Dendritic cell treated with granulocyte-macrophage colony-stimulating factor and Interleukin-4, amounts not matched to agents 40 ng/mL and 50 ng/mL, for 4 days (primary cell): ENCODE data around the gene ZCCHC3.

Source experiments
- H3K27ac Mint-ChIP-seq: one replicate; pipeline ENCODE4 v1.8.0; 2022; ENCODE audit warnings: mild to moderate bottlenecking, mixed read lengths
- H3K27me3 Mint-ChIP-seq: one replicate; pipeline ENCODE4 v1.8.0; 2022; ENCODE audit warnings: mild to moderate bottlenecking, mixed read lengths
- H3K36me3 Mint-ChIP-seq: one replicate; pipeline ENCODE4 v1.8.0; 2022; ENCODE audit warnings: low read depth, mixed read lengths
- H3K4me1 Mint-ChIP-seq: one replicate; pipeline ENCODE4 v1.8.0; 2022; ENCODE audit warnings: low read depth, mixed read lengths
- H3K4me3 Mint-ChIP-seq: one replicate; pipeline ENCODE4 v1.8.0; 2022; ENCODE audit warnings: mild to moderate bottlenecking, moderate library complexity, mixed read lengths
- H3K9me3 Mint-ChIP-seq: one replicate; pipeline ENCODE4 v1.8.0; 2022; ENCODE audit warnings: mixed read lengths
- intact Hi-C: fragments of 100-400 bp; cut with micrococcal nuclease; formaldehyde crosslinking; loops from one replicate; pipeline ENCODE4 v1.15.0; 2022

Gene ZCCHC3

GRCh38 chr20:272718-273117 lies 24.7 kb upstream of the ZCCHC3 start:
- Mint-ChIP-seq H3K36me3 (peaks cover 29% of the 10 kb centered on the region), H3K4me1 (peaks cover 5% of the 10 kb centered on the region), H3K27ac (no peak overlapping the region), H3K4me3 (no peak overlapping the region), H3K27me3 (peaks cover 1% of the 10 kb centered on the region), H3K9me3 (no peaks in the 10 kb centered on the region)
- intact Hi-C loops: loop anchor here (10.0 kb wide), 1 partner anchor 62 kb away; no protein-coding TSS in a partner anchor

DNA sequence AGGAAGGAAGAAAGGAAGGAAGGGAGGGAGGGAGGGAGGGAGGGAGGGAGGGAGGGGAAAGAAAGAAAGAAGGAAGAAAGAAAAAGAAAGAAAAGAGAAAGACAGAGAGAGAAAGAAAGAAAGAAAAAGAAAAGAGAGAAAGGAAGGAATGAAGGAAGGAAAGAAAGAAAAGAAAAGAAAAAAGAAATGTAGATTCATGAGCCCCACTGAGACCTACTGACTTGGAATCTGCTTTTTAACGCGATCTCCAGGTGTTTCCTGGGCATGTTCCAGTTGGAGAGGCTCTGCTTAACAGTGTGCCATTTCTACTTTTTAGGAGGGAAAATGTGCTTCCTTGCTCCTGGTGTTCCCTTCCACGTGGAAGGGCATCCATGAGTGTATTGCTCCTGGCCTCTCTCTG lies 23.5 kb upstream of the ZCCHC3 start:
- Mint-ChIP-seq H3K9me3 (peaks cover 5% of the 10 kb centered on the region), H3K4me3 (no peak overlapping the region), H3K4me1 (peaks cover 5% of the 10 kb centered on the region), H3K27ac (no peak overlapping the region), H3K36me3 (peaks cover 41% of the 10 kb centered on the region), H3K27me3 (no peaks in the 10 kb centered on the region)
- intact Hi-C loops: loop anchor here (10.0 kb wide), 1 partner anchor 61 kb away; no protein-coding TSS in a partner anchor

DNA sequence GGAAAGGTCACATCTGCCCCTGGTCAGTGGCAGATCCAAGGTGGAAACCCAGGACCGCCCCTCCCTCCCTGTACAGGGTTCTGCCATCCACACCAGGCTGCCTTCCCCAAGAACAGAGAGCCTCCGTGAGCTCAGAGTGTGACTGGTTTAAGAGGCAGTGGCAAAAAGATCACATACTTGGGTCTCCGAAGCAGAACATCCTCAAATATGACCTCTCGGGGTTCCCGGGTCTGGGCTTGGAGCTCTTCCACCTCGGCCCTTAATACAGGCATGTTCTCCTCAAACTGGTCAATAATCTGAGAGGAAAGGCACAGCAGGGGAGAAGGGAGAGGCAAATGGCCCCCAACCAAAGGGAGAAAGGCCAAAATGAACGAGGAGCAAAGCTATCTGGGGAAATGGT lies 21.6 kb upstream of the ZCCHC3 start:
- Mint-ChIP-seq H3K9me3 (peaks cover 5% of the 10 kb centered on the region), H3K4me3 (no peak overlapping the region), H3K4me1 (peaks cover 5% of the 10 kb centered on the region), H3K36me3 (peaks cover 41% of the 10 kb centered on the region), H3K27ac (no peak overlapping the region), H3K27me3 (no peaks in the 10 kb centered on the region)
- intact Hi-C loops: loop anchor here (10.0 kb wide), 1 partner anchor 59 kb away; no protein-coding TSS in a partner anchor

- intact Hi-C loops: loop anchor here (10.0 kb wide), 1 partner anchor 58 kb away; no protein-coding TSS in a partner anchor
- Mint-ChIP-seq H3K27ac (no peak overlapping the region), H3K36me3 (peaks cover 49% of the 10 kb centered on the region), H3K4me1 (peaks cover 5% of the 10 kb centered on the region), H3K4me3 (no peak overlapping the region), H3K9me3 (peaks cover 5% of the 10 kb centered on the region), H3K27me3 (no peaks in the 10 kb centered on the region)
Observed at GRCh38 chr20:276620-277495, 20.5 kb upstream of the ZCCHC3 start.

- Mint-ChIP-seq H3K4me1 (peaks cover 5% of the 10 kb centered on the region), H3K9me3 (peaks cover 5% of the 10 kb centered on the region), H3K36me3 (peaks cover 55% of the 10 kb centered on the region), H3K4me3 (no peak overlapping the region), H3K27me3 (no peaks in the 10 kb centered on the region), H3K27ac (no peak overlapping the region)
- intact Hi-C loops: loop anchor here (10.0 kb wide), 1 partner anchor 57 kb away; no protein-coding TSS in a partner anchor
Observed at GRCh38 chr20:277496-277781, 19.9 kb upstream of the ZCCHC3 start.

GRCh38 chr20:278181-278580 lies 19.2 kb upstream of the ZCCHC3 start:
- no peak overlapping the region for H3K4me3 Mint-ChIP-seq
- H3K27me3 Mint-ChIP-seq: no peaks in the 10 kb centered on the region
- intact Hi-C loops: loop anchor here (10.0 kb wide), 1 partner anchor 57 kb away; no protein-coding TSS in a partner anchor

DNA sequence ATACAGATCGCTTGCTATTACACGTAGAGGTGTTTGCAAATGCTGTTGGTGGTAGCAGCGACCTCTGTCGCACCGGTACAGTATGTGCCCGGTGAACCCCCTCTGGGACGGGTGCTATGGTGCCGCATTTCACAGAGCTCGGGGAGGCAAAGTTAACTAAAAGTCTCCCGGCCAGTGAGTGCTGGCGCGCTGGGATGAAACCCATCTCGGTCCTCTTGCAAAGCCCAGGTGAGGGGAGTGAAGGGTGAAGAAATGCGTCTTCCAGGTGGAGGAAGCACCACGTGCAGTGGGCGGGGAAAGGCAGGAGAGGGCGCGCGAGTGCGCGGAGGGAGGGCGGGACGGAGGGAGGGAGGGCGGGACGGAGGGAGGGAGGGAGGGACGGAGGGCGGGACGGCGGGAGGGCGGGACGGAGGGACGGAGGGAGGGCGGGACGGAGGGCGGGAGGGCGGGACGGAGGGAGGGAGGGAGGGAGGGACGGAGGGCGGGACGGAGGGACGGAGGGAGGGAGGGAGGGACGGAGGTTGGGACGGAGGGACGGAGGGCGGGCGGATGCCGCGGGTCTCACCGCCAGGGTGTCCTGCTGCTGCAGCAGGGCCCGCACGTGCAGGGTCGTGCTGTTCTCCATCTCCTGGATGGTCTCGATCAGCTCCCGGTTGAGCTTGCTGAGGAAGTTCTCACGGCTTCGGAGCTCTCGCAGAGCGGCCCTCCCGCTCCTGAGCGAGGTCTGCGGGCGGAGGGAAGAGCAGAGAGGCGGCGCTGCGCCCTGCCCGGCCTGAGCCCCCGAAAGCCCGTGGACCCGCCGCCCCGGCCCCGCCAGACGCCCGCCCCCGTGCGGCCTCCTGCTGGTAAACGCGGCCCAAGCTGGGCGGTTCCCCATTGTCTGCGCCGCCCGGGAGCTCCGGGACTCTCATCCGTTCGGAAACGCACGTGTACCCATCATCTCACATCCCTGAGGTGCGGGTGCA lies 18.5 kb upstream of the ZCCHC3 start:
- Mint-ChIP-seq H3K4me1 (peaks cover 5% of the 10 kb centered on the region), H3K27ac (no peak overlapping the region), H3K4me3 (peak overlapping the region; percentile 35), H3K9me3 (peaks cover 5% of the 10 kb centered on the region), H3K27me3 (no peaks in the 10 kb centered on the region), H3K36me3 (peaks cover 64% of the 10 kb centered on the region)
- intact Hi-C loops: loop anchor here (10.0 kb wide), 1 partner anchor 56 kb away; no protein-coding TSS in a partner anchor

More at GRCh38 chr20:278181-278580, 19.2 kb upstream of the ZCCHC3 start:
- Mint-ChIP-seq H3K4me1 (peaks cover 5% of the 10 kb centered on the region), H3K9me3 (peaks cover 5% of the 10 kb centered on the region), H3K36me3 (peaks cover 56% of the 10 kb centered on the region), H3K27ac (no peak overlapping the region)

DNA sequence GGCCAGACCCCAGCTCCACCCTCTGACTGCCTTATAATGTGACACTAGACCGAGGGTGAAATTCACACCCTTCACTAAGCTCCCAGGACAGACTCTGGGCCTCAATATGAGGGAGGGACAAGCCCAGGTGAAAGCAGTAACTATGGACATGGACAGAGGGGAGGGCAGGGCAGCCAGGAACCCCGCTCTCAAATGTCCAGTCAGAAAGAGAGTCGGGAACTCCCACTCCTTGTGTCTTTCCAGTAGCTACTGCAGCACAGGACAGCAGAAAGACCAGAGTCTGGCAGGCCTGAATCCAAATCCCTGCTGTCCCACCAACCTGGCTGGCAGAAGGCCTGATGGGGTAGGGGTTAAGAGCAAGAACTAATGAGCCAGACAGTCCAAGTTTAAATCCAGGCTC lies 13.2 kb upstream of the ZCCHC3 start:
- Mint-ChIP-seq H3K36me3 (peaks cover 34% of the 10 kb centered on the region), H3K9me3 (no peaks in the 10 kb centered on the region), H3K27ac (no peak overlapping the region), H3K4me1 (peaks cover 21% of the 10 kb centered on the region), H3K4me3 (no peak overlapping the region), H3K27me3 (no peaks in the 10 kb centered on the region)
- intact Hi-C loops: no loop called here

DNA sequence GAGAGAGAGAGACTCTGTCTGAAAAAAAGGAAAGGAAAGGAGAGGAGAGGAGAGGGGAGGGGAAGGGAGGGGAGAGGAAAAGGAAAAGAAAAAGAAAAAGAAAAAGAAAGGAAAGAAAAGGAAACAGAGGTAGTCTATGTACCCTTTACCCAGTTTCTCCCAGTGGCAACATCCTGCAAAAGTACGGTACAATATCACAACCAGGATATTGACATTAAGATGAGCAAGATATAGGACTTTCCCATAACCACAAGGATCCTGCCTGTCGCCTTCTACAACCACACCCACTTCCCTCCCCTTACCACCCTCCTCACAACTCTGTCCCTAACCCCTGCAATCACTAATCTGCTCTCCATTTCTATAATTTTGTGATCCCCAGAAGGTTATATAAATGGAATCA lies 10.9 kb upstream of the ZCCHC3 start:
- Mint-ChIP-seq H3K27ac (peak overlapping the region; percentile 72), H3K9me3 (no peaks in the 10 kb centered on the region), H3K27me3 (no peaks in the 10 kb centered on the region), H3K36me3 (peaks cover 33% of the 10 kb centered on the region), H3K4me3 (peak overlapping the region; percentile 5), H3K4me1 (peaks cover 31% of the 10 kb centered on the region)
- intact Hi-C loops: no loop called here

- intact Hi-C loops: no loop called here
Observed at GRCh38 chr20:288956-289692, 8.2 kb upstream of the ZCCHC3 start.

DNA sequence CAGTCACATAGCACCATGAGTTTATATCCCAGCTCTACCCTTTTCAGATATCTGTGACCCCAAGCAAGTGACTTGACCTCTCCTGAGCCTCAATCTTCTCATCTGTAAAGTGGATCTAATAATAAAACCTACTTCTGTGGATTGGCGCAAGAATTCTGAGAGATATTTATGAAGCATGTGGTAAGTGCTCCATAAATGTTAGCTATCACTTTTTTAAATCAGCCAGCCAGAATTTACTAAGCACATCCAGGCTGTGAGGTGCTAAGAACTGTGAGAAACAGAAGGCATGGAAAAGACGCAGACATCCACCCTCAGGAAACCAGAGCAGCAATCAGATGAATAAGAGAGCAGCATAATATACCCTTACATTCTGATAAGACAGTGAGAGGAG lies 7.7 kb upstream of the ZCCHC3 start:
- no peaks in the 10 kb centered on the region for H3K27me3 Mint-ChIP-seq
- peaks cover 12% of the 10 kb centered on the region for H3K36me3 Mint-ChIP-seq
- no peak overlapping the region for H3K27ac Mint-ChIP-seq
- H3K4me3 Mint-ChIP-seq: no peak overlapping the region
- peaks cover 31% of the 10 kb centered on the region for H3K4me1 Mint-ChIP-seq
- H3K9me3 Mint-ChIP-seq: no peaks in the 10 kb centered on the region
- intact Hi-C loops: loop anchor here (1.0 kb wide), 1 partner anchor 9 kb away; no protein-coding TSS in a partner anchor

More at GRCh38 chr20:288956-289692, 8.2 kb upstream of the ZCCHC3 start:
- H3K27me3 Mint-ChIP-seq: no peaks in the 10 kb centered on the region
- H3K36me3 Mint-ChIP-seq: peaks cover 12% of the 10 kb centered on the region
- H3K27ac Mint-ChIP-seq: no peak overlapping the region
- H3K4me1 Mint-ChIP-seq: peaks cover 31% of the 10 kb centered on the region
- no peak overlapping the region for H3K4me3 Mint-ChIP-seq
- no peaks in the 10 kb centered on the region for H3K9me3 Mint-ChIP-seq

- Mint-ChIP-seq H3K9me3 (no peaks in the 10 kb centered on the region), H3K36me3 (peaks cover 12% of the 10 kb centered on the region), H3K27ac (no peak within 1 kb of the TSS), H3K4me1 (peaks cover 31% of the 10 kb centered on the region), H3K4me3 (no peak within 1 kb of the TSS), H3K27me3 (no peaks in the 10 kb centered on the region)
- intact Hi-C loops: loop anchor here (1.0 kb wide), 1 partner anchor 8 kb away; no protein-coding TSS in a partner anchor
Observed at GRCh38 chr20:290084-290831, 7.1 kb upstream of the ZCCHC3 start, which contains the start of gene C20orf96. Gene C20orf96 (minus strand): TSS chr20:290750. CDS start chr20:290610, 140 bp downstream.
